HT-29 (cell line): ENCODE data around the gene LCN1. TPM values are rescaled to one million over a fixed set of nuclear protein-coding genes. Genes with fewer than 3 reads are reported as not detected.
A peak's percentile ranks its signal among the peaks of the same experiment; 100 is the strongest.
"Not testable (repeated sequence)": the region's sequence is repeated elsewhere in the genome, so short reads cannot be mapped to it uniquely, and the experiment has no call there.

Experiments used
- DNase-seq: peaks from one replicate; pipeline ENCODE4 v3.0.0-alpha.2; 2015; ENCODE audit warnings: low spot score
- total RNA-seq: library from RNA; depleted of rRNA; stranded (reverse); fragments of >200 nt; shearing (Covaris generic); gene quantifications from 2 replicates; pipeline ENCODE4 v1.2.3, GENCODE V29; 2014

The LCN1 gene
- total RNA-seq, 1 experiment from 2014 or later, result not detected

- DNase-seq, result not testable (repeated sequence)
Observed at GRCh38 chr9:135545646-135546176, 24.5 kb downstream of the LCN1 start, which contains the start of gene OBP2A. Gene OBP2A, plus strand, starts transcription at chr9:135546126. Its CDS starts 55 bp downstream, at chr9:135546181.

DNA sequence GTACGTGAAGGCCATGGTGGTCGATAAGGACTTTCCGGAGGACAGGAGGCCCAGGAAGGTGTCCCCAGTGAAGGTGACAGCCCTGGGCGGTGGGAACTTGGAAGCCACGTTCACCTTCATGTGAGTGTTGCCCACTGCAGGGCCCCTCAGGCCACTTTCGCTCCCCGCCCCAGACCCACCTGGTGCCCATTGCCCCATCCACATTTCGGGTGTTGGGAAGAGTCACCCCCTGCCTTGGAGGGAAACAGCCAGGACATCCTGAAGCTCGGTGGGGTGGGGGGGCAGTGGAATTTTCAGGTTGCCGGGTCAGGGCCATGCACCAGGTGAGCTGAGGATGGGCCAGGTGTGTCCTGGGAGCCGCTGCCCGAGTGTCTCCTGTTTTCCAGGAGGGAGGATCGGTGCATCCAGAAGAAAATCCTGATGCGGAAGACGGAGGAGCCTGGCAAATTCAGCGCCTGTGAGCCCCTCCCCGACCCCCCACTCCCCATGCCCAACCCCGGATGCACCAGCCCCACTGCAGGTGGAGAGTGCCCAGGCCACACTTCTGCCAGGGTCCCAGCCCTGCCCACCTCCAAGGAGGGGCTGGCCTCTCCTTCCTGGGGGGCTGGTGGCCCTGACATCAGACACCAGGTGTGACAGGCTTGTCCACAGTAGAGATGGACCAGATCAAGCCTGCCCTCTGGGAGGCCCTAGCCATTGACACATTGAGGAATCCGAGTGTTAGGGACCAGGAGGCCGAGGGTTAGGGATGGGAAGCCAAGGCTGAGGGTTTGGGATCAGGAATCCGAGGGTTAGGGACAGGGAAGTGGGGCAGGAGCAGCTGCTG, 25.8 kb downstream of the LCN1 start:
- not testable (repeated sequence) for DNase-seq

DNA sequence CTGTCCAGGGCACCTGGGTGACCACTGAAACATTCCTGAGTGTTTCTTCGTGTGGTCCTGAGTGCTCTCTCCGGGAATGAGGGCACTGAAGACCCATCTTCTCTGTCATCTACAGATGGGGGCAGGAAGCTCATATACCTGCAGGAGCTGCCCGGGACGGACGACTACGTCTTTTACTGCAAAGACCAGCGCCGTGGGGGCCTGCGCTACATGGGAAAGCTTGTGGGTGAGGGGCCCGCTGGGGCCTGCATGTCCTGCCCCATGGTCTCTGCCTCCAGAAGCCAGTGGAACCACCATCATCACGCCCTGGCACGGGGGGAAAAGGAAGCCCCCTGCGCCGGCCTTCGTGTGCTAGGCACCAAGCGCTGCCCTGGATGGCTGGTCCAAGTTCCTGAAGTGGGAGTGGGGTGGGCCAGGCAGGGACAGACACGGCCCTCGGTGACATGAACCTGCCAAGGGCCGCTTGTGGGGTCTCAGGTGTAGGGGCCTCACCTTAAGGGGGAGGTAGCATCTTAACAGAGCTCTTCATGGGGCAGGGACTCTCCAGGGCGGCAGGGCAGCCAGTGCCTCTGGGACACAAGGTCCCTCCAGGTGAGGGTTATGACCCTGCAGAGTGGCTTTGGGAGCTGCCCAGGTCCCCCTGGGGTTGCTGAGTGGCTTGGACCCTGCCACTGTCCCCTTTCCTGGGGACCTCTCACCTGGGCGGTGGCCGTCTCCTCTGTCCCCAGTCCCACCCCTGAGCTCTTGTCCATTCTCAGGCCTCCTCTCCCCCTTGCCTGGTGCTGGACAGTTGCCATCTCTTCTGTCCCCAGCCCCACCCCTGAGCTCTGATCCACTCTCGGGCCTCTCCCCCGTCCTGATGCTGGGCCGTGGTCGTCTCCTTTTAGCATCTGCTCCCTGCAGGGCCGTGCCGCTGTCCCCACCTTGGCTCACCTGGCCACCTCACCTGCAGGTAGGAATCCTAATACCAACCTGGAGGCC, 26.8 kb downstream of the LCN1 start:
- no peak for DNase-seq

DNA sequence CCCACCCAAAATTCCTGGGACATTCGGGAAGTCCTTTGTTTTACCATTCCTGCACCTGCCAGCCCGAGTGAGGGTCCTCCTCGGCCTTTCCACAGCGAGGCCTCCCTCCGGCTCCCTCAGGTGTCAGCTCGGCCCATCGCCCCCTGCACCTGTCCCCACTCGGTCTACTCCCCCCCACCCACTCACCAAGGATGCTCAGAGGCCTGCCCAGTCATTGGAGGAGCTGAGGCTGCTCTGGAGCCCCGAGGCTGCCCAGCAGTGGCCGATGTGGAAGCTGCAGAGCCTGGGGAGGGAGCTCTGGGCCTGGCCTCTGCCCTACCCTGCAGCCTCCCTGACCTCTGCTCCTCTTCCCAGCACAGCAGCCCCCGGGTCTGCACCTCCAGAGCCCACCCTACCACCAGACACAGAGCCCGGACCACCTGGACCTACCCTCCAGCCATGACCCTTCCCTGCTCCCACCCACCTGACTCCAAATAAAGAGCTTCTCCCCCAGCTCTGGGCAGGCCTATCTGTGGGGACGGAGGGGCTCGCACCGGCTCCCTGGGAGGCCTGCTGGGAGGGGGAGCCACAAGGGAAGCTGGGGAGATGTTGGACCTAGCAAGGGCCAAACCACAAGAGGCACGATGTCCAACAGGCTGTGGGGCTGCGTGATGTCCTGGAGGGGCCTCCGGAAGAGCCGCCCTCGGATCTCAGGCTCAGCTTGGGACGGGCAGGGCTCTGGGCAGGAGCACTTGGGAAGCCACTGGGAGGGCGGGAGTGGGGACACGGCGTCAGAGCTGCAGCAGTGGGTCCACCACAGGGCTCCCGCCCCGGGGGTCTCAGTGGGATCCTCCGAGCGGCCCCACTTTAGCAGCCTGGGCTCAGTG, 28.5 kb downstream of the LCN1 start:
- not testable (repeated sequence) for DNase-seq

GRCh38 chr9:135550344-135550918, 29.2 kb downstream of the LCN1 start:
- DNase-seq, result no peak

GRCh38 chr9:135551031-135551430, 29.8 kb downstream of the LCN1 start:
- no peak for DNase-seq

GRCh38 chr9:135551456-135551855, 30.2 kb downstream of the LCN1 start:
- no peak for DNase-seq

DNA sequence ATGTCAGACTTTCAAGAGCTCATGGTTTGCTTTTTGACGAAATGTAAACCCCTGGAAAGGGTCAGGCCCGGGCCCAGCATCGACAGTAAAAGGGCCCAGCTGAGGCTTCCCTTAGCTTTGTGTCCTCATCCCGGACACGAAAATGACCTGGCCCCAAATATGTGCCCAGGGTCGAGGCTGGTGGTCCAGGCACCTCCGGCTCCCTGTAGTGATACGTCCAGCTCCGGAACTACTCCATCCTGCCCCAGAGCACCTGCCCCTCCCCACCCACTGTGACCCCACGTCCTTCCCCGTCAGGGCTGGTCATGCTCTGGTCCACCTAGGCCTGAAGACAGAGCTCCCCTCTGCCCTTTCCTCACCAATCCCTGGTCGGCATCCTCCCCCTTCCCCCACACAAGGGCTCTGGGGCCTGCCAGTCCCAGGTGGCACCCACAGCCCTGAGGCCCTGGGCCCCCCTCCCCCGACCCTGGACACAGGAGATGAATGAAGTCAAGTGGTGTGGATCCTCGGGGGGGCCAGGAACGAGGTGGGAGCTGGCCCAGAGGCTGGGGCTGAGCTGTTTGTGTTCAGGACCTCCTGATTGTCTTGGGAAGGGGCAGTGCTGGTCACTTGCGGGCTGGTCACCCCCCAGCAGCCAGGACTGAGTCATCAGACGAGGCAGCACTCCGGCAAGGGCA, 30.9 kb downstream of the LCN1 start:
- DNase-seq, result no peak

GRCh38 chr9:135552698-135553171, 31.5 kb downstream of the LCN1 start:
- no peak for DNase-seq

- no peak for DNase-seq
Observed at GRCh38 chr9:135554718-135555117, 33.5 kb downstream of the LCN1 start.

DNA sequence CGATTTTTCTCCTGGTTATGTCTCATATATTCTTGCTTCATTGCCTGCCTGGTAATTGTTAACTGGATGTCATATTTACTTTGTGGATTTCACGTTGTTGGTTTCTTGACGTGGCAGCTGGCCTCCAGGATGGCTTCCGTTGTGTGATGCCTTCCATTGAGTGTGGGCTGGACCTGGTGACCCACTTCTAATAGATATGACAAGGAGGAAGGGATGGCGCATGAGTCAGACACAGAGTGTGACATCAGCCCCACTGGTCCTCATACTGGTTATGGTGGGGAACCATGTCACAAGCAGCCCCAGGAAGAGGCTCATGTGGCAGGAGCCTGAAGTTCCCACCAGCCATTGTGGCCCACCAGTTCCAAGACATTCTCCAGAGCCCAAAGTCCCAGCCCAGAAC, 34.0 kb downstream of the LCN1 start:
- no peak for DNase-seq

- DNase-seq, result no peak
Observed at GRCh38 chr9:135555910-135556309, 34.7 kb downstream of the LCN1 start.

DNA sequence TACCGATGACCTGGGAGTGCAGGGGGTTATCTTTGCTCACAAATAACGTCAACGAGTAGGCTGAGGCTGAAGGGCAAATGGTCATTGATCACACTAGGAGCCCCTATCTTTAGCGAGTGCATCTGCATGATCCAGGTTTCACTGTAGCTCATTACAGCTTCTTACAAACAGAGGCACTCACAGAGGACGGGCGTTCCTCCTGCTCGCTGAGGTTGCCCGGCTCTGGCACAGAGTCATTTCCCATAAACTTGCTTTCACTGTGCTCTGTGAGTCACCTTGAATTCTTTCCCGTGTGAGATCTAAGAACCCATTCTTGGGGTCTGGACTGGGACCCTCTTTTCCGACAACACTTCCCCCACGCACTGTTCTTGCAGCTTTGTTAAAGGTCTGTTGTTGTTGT, 38.4 kb downstream of the LCN1 start:
- no peak for DNase-seq

DNA sequence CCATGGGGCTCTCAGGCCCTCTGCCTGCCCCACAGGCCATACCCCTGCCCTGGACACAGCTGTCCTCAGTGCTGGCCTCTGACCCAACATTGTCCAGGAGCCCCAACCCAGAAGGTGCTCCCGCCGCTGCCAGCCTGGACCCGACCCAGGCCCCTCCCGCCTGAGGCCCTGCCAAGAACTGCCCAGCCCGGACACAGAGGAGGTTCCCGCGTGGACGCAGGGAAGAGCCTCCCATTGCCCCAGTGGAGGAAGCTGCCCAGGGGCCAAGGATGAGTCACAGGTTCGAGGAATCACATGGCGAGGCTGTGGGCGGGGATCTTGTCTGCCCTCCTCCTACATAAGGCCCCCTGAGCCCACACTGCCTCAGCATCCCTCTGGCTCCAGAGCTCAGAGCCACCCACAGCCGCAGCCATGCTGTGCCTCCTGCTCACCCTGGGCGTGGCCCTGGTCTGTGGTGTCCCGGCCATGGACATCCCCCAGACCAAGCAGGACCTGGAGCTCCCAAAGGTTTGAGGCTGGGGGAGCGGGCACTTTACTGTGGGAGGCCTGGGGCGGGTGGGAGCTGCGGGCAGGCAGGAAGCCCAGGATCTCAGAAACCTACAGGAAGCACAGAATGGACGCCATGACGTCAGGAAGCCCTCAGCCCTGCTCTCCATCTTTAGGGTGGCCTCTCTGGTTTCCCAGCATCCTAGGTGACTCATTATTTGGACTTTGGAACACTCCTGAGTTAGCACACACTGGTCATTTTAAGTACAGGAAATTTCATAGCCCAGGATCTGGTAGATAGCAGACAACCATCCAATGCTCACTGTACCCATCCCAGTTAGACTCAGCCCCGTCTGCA, 40.4 kb downstream of the LCN1 start, which contains the start of gene PAEP:
TSS of gene PAEP (plus strand) at position 366 of the 844 bp plus-strand sequence.
- peak; percentile 4 for DNase-seq

- no peak for DNase-seq
Observed at GRCh38 chr9:135562235-135562745, 41.0 kb downstream of the LCN1 start.

DNA sequence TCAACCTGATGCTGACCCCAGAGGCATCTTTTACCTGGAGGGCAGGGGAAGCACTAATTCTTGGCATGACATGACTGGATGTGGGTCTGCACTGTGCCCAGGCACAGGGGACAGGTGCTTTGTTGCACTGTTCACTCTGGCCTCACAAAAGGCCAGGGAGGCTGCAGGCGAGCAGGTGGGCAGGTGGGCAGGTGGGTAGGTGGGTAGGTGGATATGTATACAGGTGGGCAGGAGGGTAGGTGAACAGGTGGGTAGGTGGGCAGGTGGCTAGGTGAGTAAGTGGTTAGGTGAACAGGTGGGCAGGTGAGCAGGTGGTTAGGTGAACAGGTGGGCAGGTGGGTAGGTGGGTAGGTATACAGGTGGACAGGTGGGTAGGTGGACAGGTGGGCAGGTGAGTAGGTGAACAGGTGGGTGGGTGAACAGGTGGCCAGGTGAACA, 41.8 kb downstream of the LCN1 start:
- DNase-seq, result no peak

- no peak for DNase-seq
Observed at GRCh38 chr9:135563858-135564257, 42.6 kb downstream of the LCN1 start.

DNA sequence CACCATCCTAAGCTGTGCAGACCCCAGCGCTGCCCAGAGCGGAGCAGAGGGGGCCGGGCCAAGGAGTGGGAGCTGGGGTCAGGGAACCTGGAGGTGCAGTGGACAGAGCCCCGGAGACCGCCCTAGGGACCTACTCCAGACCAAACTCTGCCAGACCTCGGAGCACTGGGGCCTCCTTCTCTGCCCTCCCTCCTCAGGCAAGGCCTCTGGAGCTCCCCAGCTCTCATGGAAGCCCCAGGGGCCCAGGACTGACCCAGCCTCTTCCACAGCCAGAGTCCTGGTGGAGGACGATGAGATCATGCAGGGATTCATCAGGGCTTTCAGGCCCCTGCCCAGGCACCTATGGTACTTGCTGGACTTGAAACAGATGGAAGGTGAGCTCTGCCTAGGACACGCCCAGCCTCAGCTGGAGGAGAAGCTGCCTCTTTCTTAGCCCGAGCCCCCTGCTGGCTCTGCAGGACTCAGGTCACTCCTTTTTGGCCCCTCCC, 43.9 kb downstream of the LCN1 start:
- no peak for DNase-seq
